GM15510 (cell line): ENCODE results near the gene AFG3L2.

ENCODE experiments used
- POLR2A ChIP-seq: IDR thresholded peaks from 3 replicates; pipeline ENCODE4 v1.6.1; 2011; ENCODE audit warnings: borderline replicate concordance; ENCODE audit not compliant: insufficient read length; ENCODE audit errors: extremely low read depth

The AFG3L2 gene

GRCh38 chr18:12374401-12374800 lies 2.6 kb downstream of the AFG3L2 start:
- TF ChIP-seq POLR2A = no peak

GRCh38 chr18:12373771-12374116 lies 3.3 kb downstream of the AFG3L2 start:
- TF ChIP-seq POLR2A = no peak

GRCh38 chr18:12373116-12373770 lies 3.8 kb downstream of the AFG3L2 start:
- TF ChIP-seq POLR2A = no peak

GRCh38 chr18:12372406-12372805 lies 4.6 kb downstream of the AFG3L2 start:
- TF ChIP-seq POLR2A = no peak

GRCh38 chr18:12371590-12371989 lies 5.4 kb downstream of the AFG3L2 start:
- no peak for TF ChIP-seq POLR2A

- TF ChIP-seq POLR2A = no peak
Measured at GRCh38 chr18:12369211-12369610, 7.8 kb downstream of the AFG3L2 start.

GRCh38 chr18:12366784-12367183 lies 10.2 kb downstream of the AFG3L2 start:
- no peak for TF ChIP-seq POLR2A

GRCh38 chr18:12366379-12366778 lies 10.6 kb downstream of the AFG3L2 start:
- TF ChIP-seq POLR2A = no peak

GRCh38 chr18:12362473-12363174 lies 14.4 kb downstream of the AFG3L2 start:
- no peak for TF ChIP-seq POLR2A

GRCh38 chr18:12361770-12362378 lies 15.2 kb downstream of the AFG3L2 start:
- TF ChIP-seq POLR2A = no peak

- TF ChIP-seq POLR2A = no peak
Measured at GRCh38 chr18:12359515-12359927, 17.5 kb downstream of the AFG3L2 start.

GRCh38 chr18:12352188-12352587 lies 24.8 kb downstream of the AFG3L2 start:
- TF ChIP-seq POLR2A = no peak

GRCh38 chr18:12347895-12348294 lies 29.1 kb downstream of the AFG3L2 start:
- no peak for TF ChIP-seq POLR2A

GRCh38 chr18:12346240-12346565 lies 30.8 kb downstream of the AFG3L2 start:
- no peak for TF ChIP-seq POLR2A

GRCh38 chr18:12345491-12346239 lies 31.4 kb downstream of the AFG3L2 start:
- no peak for TF ChIP-seq POLR2A

GRCh38 chr18:12342661-12343060 lies 34.4 kb downstream of the AFG3L2 start:
- no peak for TF ChIP-seq POLR2A

GRCh38 chr18:12340945-12341660 lies 35.9 kb downstream of the AFG3L2 start:
- TF ChIP-seq POLR2A = no peak
